NT2/D1 (cell line): ENCODE measurements around the gene ZFR.

ENCODE experiments used
- DNase-seq: peaks from one replicate; pipeline ENCODE4 v3.0.0-alpha.2; 2011; ENCODE audit warnings: low read depth, low spot score
- H3K27me3 ChIP-seq: 2 replicates; pipeline ENCODE4 v1.6.0; 2011; ENCODE audit warnings: mild to moderate bottlenecking; ENCODE audit not compliant: insufficient read length, insufficient read depth
- H3K36me3 ChIP-seq: 2 replicates; pipeline ENCODE4 v1.6.1; 2011; ENCODE audit warnings: mild to moderate bottlenecking, low read length, mixed read lengths; ENCODE audit not compliant: insufficient read depth, insufficient read length
- H3K4me1 ChIP-seq: 2 replicates; pipeline ENCODE4 v1.5.1; 2011; ENCODE audit not compliant: insufficient read depth, insufficient read length
- H3K4me3 ChIP-seq: 2 replicates; pipeline ENCODE4 v1.5.1; 2011; ENCODE audit warnings: low read depth; ENCODE audit not compliant: insufficient read length
- H3K9ac ChIP-seq: 2 replicates; pipeline ENCODE4 v1.6.0; 2011; ENCODE audit warnings: low read depth; ENCODE audit not compliant: insufficient read length
- H3K9me3 ChIP-seq: 2 replicates; pipeline ENCODE4 v1.5.1; 2011; ENCODE audit warnings: mild to moderate bottlenecking, low read length; ENCODE audit not compliant: insufficient read depth
- SUZ12 ChIP-seq: IDR thresholded peaks from 2 replicates; pipeline ENCODE4 v1.6.1; 2011; ENCODE audit not compliant: insufficient read length, insufficient read depth; ENCODE audit errors: extremely low read depth
- YY1 ChIP-seq: IDR thresholded peaks from 2 replicates; pipeline ENCODE4 v1.6.1; 2011; ENCODE audit not compliant: insufficient read length, insufficient read depth
- ZNF274 ChIP-seq: IDR thresholded peaks from 2 replicates; pipeline ENCODE4 v1.6.1; 2011; ENCODE audit warnings: mild to moderate bottlenecking, low read depth, low read length

The ZFR gene

GRCh38 chr5:32388432-32389129 is 56.0 kb downstream of the ZFR start:
- no peak for DNase-seq
- TF ChIP-seq SUZ12 = no peak
- TF ChIP-seq YY1 = no peak
- TF ChIP-seq ZNF274 = no peak
- Histone ChIP-seq H3K27me3 (no peaks in the 10 kb centered on the region), H3K9ac (no peak overlapping the region), H3K4me1 (no peaks in the 10 kb centered on the region), H3K9me3 (no peaks in the 10 kb centered on the region), H3K36me3 (peaks cover 78% of the 10 kb centered on the region), H3K4me3 (no peak overlapping the region)

GRCh38 chr5:32387841-32388240 is 56.7 kb downstream of the ZFR start:
- TF ChIP-seq SUZ12 (no peak), ZNF274 (no peak), YY1 (no peak)
- H3K9ac ChIP-seq = no peak overlapping the region
- H3K4me1 ChIP-seq = no peaks in the 10 kb centered on the region
- H3K4me3 ChIP-seq = no peak overlapping the region
- peaks cover 83% of the 10 kb centered on the region for H3K36me3 ChIP-seq
- H3K27me3 ChIP-seq = no peaks in the 10 kb centered on the region
- H3K9me3 ChIP-seq = no peaks in the 10 kb centered on the region
- DNase-seq = no peak

- Histone ChIP-seq H3K27me3 (no peaks in the 10 kb centered on the region), H3K4me1 (no peaks in the 10 kb centered on the region), H3K9ac (no peak overlapping the region), H3K9me3 (no peaks in the 10 kb centered on the region), H3K4me3 (no peak overlapping the region), H3K36me3 (peaks cover 84% of the 10 kb centered on the region)
- TF ChIP-seq ZNF274 = no peak
- TF ChIP-seq YY1 = no peak
- no peak for TF ChIP-seq SUZ12
- no peak for DNase-seq
These were observed 57.3 kb downstream of the ZFR start for GRCh38 chr5:32387211-32387610.

- H3K36me3 ChIP-seq = peaks cover 78% of the 10 kb centered on the region
- H3K4me3 ChIP-seq = no peak overlapping the region
- TF ChIP-seq YY1 (no peak), ZNF274 (no peak), SUZ12 (no peak)
- no peaks in the 10 kb centered on the region for H3K9me3 ChIP-seq
- no peaks in the 10 kb centered on the region for H3K4me1 ChIP-seq
- H3K9ac ChIP-seq = no peak overlapping the region
- no peaks in the 10 kb centered on the region for H3K27me3 ChIP-seq
- DNase-seq = no peak
These were observed 59.9 kb downstream of the ZFR start for GRCh38 chr5:32384621-32385020.

- no peaks in the 10 kb centered on the region for H3K4me1 ChIP-seq
- no peaks in the 10 kb centered on the region for H3K9me3 ChIP-seq
- TF ChIP-seq YY1 (no peak), ZNF274 (no peak), SUZ12 (no peak)
- peaks cover 69% of the 10 kb centered on the region for H3K36me3 ChIP-seq
- H3K4me3 ChIP-seq = no peak overlapping the region
- no peak overlapping the region for H3K9ac ChIP-seq
- DNase-seq = no peak
- no peaks in the 10 kb centered on the region for H3K27me3 ChIP-seq
These were observed 61.0 kb downstream of the ZFR start for GRCh38 chr5:32383586-32383985.

GRCh38 chr5:32383065-32383464 is 61.5 kb downstream of the ZFR start:
- no peak overlapping the region for H3K4me3 ChIP-seq
- H3K36me3 ChIP-seq = peaks cover 69% of the 10 kb centered on the region
- no peaks in the 10 kb centered on the region for H3K9me3 ChIP-seq
- no peak for DNase-seq
- no peak overlapping the region for H3K9ac ChIP-seq
- no peaks in the 10 kb centered on the region for H3K4me1 ChIP-seq
- TF ChIP-seq YY1 (no peak), ZNF274 (no peak), SUZ12 (no peak)
- H3K27me3 ChIP-seq = no peaks in the 10 kb centered on the region

- H3K4me3 ChIP-seq = no peak overlapping the region
- H3K9me3 ChIP-seq = no peaks in the 10 kb centered on the region
- no peak for TF ChIP-seq YY1
- no peak for TF ChIP-seq ZNF274
- TF ChIP-seq SUZ12 = no peak
- no peak overlapping the region for H3K9ac ChIP-seq
- H3K4me1 ChIP-seq = no peaks in the 10 kb centered on the region
- no peaks in the 10 kb centered on the region for H3K27me3 ChIP-seq
- no peak for DNase-seq
- H3K36me3 ChIP-seq = peaks cover 49% of the 10 kb centered on the region
These were observed 65.1 kb downstream of the ZFR start for GRCh38 chr5:32379421-32379820.
